Spinal cord (tissue), 10 donors: ENCODE measurements around the gene PTBP3. TPM values are rescaled to one million over a fixed set of nuclear protein-coding genes. Genes with fewer than 3 reads are reported as not detected.

Source experiments
- DNase-seq, 6 donors: peaks; one replicate each; pipeline versions ENCODE4 v3.0.0 to v3.0.0-alpha.2; 2013 to 2015; ENCODE audit warnings: low spot score in 6 of 6, low read depth in 4 of 6
- H3K27ac ChIP-seq: one replicate; pipeline ENCODE4 v1.5.1; 2013; ENCODE audit warnings: low read depth, low read length, control low read depth
- H3K27me3 ChIP-seq: one replicate; pipeline ENCODE4 v1.6.1; 2013; ENCODE audit warnings: low read length; ENCODE audit not compliant: control insufficient read depth, insufficient read depth
- H3K36me3 ChIP-seq: one replicate; pipeline ENCODE4 v1.6.1; 2013; ENCODE audit warnings: low read length; ENCODE audit not compliant: control insufficient read depth, insufficient read depth
- H3K4me1 ChIP-seq: one replicate; pipeline ENCODE4 v1.6.1; 2013; ENCODE audit warnings: low read length; ENCODE audit not compliant: control insufficient read depth, insufficient read depth
- H3K4me3 ChIP-seq: one replicate; pipeline ENCODE4 v1.5.1; 2013; ENCODE audit warnings: low read depth, low read length, control low read depth
- H3K9me3 ChIP-seq: one replicate; pipeline ENCODE4 v1.6.1; 2013; ENCODE audit warnings: low read length; ENCODE audit not compliant: control insufficient read depth, insufficient read depth
- WGBS: methylation state at CpG from one replicate; pipeline ENCODE4 v1.1.5; 2013; ENCODE audit warnings: missing lambda C conversion rate; ENCODE audit not compliant: insufficient coverage; 5-methylcytosine and 5-hydroxymethylcytosine counted together
- long read RNA-seq, 4 donors: transcript quantifications; one replicate each; lab custom pipeline, GENCODE V29; 2026
- polyA plus RNA-seq, 2 donors: library from polyadenylated mRNA; unstranded; fragments of 120-200 nt; gene quantifications; one replicate each; pipeline ENCODE4 v1.2.1, GENCODE V29; 2013; ENCODE audit not compliant: insufficient read length in 2 of 2
- total RNA-seq, 2 donors: library from RNA; depleted of rRNA in 1 of 2; stranded (reverse); fragments of 120-200 nt in 1 of 2; fragments of >200 nt in 1 of 2; gene quantifications; one replicate each; pipeline versions ENCODE4 v1.2.3 to v1.2.4, GENCODE V29; 2013 to 2014
- donor health status: healthy.

The PTBP3 gene
- total RNA-seq (10 to 100 TPM; 17.6 to 42.7 TPM), polyA plus RNA-seq (10 to 100 TPM; 15.5 to 19.7 TPM)
- long read RNA-seq, donor 1, full-length matches to known transcripts = 1 of 1 reads
- long read RNA-seq, donor 1, partial matches to known transcripts = 0 of 1 reads
- long read RNA-seq, donor 1, other reads (novel, unspliced or antisense) = 0 of 1 reads
- long read RNA-seq, donor 2 = 0 reads
- long read RNA-seq, donor 3 = 0 reads
- long read RNA-seq, donor 4 = 0 reads

- Histone ChIP-seq H3K27ac (peak within 1 kb of the TSS; percentile 94), H3K9me3 (no peaks in the 10 kb centered on the region), H3K4me1 (peaks cover 3% of the 10 kb centered on the region), H3K36me3 (no peaks in the 10 kb centered on the region), H3K27me3 (no peaks in the 10 kb centered on the region), H3K4me3 (peak within 1 kb of the TSS; percentile 72)
- WGBS = under 1% methylated on average over 89 of the region's 90 CpGs
- peak in 3 of 6 donors; percentile 33 to 81 (median 75) for DNase-seq
Measured at GRCh38 chr9:112332977-112333638, at the start of gene PTBP3. TSS of gene PTBP3 (minus strand) at chr9:112333619. CDS start at chr9:112297865, 35,754 bp downstream.

- WGBS = 92% methylated on average over 2 of the region's 11 CpGs
- Histone ChIP-seq H3K27me3 (no peaks in the 10 kb centered on the region), H3K4me1 (peaks cover 9% of the 10 kb centered on the region), H3K27ac (no peak overlapping the region), H3K36me3 (peaks cover under 1% of the 10 kb centered on the region), H3K4me3 (no peak overlapping the region), H3K9me3 (no peaks in the 10 kb centered on the region)
- DNase-seq = no peak
Measured at GRCh38 chr9:112382501-112383364, 49.3 kb upstream of the PTBP3 start.

- WGBS = no CpG with 5 or more reads among the region's 7 CpGs
- H3K4me1 ChIP-seq = peaks cover 11% of the 10 kb centered on the region
- H3K27me3 ChIP-seq = no peaks in the 10 kb centered on the region
- no peak overlapping the region for H3K27ac ChIP-seq
- H3K4me3 ChIP-seq = no peak overlapping the region
- no peak for DNase-seq
- no peaks in the 10 kb centered on the region for H3K36me3 ChIP-seq
- no peaks in the 10 kb centered on the region for H3K9me3 ChIP-seq
Measured at GRCh38 chr9:112382066-112382465, 48.6 kb upstream of the PTBP3 start.

GRCh38 chr9:112380825-112381221 is 47.4 kb upstream of the PTBP3 start:
- Histone ChIP-seq H3K4me3 (peak overlapping the region; percentile 99), H3K9me3 (no peaks in the 10 kb centered on the region), H3K4me1 (peaks cover 13% of the 10 kb centered on the region), H3K27ac (peak overlapping the region; percentile 100), H3K27me3 (no peaks in the 10 kb centered on the region), H3K36me3 (no peaks in the 10 kb centered on the region)
- peak in 1 of 6 donors; percentile 22 for DNase-seq
- WGBS = 100% methylated on average over 1 of the region's 7 CpGs

GRCh38 chr9:112380102-112380824 is 46.8 kb upstream of the PTBP3 start, which contains the start of gene HSDL2:
TSS of gene HSDL2 (plus strand) at chr9:112380108. CDS start at chr9:112380164, 56 bp downstream.
- DNase-seq = peak in 1 of 6 donors; percentile 61
- Histone ChIP-seq H3K36me3 (no peaks in the 10 kb centered on the region), H3K27ac (peak within 1 kb of the TSS; percentile 100), H3K4me3 (peak within 1 kb of the TSS; percentile 99), H3K4me1 (peaks cover 13% of the 10 kb centered on the region), H3K27me3 (no peaks in the 10 kb centered on the region), H3K9me3 (peaks cover 2% of the 10 kb centered on the region)
- WGBS = 0% methylated on average over 37 of the region's 43 CpGs

GRCh38 chr9:112379177-112380101 is 46.0 kb upstream of the PTBP3 start:
- H3K9me3 ChIP-seq = peaks cover 2% of the 10 kb centered on the region
- H3K4me3 ChIP-seq = peak overlapping the region; percentile 99
- under 1% methylated on average over 57 of the region's 57 CpGs for WGBS
- no peaks in the 10 kb centered on the region for H3K36me3 ChIP-seq
- peaks cover 13% of the 10 kb centered on the region for H3K4me1 ChIP-seq
- peak; percentile 93 to 99 (median 97) for DNase-seq
- no peaks in the 10 kb centered on the region for H3K27me3 ChIP-seq
- peak overlapping the region; percentile 100 for H3K27ac ChIP-seq

GRCh38 chr9:112378328-112379176 is 45.1 kb upstream of the PTBP3 start:
- WGBS = 48% methylated on average over 9 of the region's 27 CpGs
- H3K27ac ChIP-seq = peak overlapping the region; percentile 100
- no peaks in the 10 kb centered on the region for H3K36me3 ChIP-seq
- H3K9me3 ChIP-seq = peaks cover 4% of the 10 kb centered on the region
- DNase-seq = no peak
- peak overlapping the region; percentile 99 for H3K4me3 ChIP-seq
- no peaks in the 10 kb centered on the region for H3K27me3 ChIP-seq
- H3K4me1 ChIP-seq = peaks cover 13% of the 10 kb centered on the region
